Measurements from ENCODE around the gene UGT1A8.

DNA sequence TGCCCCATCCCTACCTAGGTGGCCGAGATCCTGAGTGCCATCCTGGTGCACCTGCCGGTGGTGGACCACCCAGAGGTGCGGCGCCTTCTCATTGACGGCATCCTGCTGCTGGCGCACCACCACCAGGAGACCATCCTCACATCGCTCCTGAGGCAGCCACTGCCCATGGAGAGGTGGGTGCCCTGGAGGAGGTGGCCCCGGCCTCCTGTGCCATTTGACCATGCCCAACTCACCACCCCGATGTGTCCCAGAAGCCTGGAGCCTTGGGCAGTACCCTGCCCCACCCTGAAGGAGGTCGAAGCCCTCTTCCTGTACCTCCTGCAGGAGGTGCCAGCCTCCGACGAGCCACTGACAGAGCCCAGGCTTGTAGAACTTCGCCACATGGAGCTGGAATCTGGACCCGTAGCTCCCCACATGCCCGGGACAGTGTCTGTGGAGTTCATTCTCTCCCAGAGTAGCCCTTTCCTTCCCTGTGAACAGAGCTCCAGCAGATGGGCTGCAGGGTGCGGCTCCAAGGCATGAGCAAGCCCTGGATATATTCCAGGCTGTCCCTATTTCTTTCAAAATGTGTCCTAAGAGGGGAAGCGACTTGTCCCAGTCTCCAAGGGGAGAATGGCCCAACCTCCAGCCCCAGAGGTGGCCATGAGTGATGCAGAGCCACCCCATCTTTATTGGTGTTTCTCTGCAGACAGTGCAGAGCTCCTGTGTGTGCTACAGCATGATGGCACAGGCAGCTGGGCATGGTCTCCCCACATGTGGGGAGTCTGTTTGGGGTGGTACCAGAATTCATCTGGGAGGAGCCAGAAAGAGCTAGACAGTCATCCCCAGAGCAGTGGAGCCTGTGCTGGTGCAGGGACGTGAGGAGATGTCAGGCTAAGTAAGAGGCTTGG lies 202.7 kb downstream of the UGT1A8 start:
- TF ChIP-seq, protein P1, sequence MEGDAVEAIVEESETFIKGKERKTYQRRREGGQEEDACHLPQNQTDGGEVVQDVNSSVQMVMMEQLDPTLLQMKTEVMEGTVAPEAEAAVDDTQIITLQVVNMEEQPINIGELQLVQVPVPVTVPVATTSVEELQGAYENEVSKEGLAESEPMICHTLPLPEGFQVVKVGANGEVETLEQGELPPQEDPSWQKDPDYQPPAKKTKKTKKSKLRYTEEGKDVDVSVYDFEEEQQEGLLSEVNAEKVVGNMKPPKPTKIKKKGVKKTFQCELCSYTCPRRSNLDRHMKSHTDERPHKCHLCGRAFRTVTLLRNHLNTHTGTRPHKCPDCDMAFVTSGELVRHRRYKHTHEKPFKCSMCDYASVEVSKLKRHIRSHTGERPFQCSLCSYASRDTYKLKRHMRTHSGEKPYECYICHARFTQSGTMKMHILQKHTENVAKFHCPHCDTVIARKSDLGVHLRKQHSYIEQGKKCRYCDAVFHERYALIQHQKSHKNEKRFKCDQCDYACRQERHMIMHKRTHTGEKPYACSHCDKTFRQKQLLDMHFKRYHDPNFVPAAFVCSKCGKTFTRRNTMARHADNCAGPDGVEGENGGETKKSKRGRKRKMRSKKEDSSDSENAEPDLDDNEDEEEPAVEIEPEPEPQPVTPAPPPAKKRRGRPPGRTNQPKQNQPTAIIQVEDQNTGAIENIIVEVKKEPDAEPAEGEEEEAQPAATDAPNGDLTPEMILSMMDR (conservative IDR thresholded peaks at IDR 0.05; ENCODE audit: low read depth, low read length) = no peak
- no peak for TF ChIP-seq POLR2A (IDR thresholded peaks at IDR 0.05; ENCODE audit: low read depth, low read length)
- no peak for TF ChIP-seq MXI1 (IDR thresholded peaks at IDR 0.05; ENCODE audit: borderline replicate concordance, low read depth, low read length)
- TF ChIP-seq, protein P2, sequence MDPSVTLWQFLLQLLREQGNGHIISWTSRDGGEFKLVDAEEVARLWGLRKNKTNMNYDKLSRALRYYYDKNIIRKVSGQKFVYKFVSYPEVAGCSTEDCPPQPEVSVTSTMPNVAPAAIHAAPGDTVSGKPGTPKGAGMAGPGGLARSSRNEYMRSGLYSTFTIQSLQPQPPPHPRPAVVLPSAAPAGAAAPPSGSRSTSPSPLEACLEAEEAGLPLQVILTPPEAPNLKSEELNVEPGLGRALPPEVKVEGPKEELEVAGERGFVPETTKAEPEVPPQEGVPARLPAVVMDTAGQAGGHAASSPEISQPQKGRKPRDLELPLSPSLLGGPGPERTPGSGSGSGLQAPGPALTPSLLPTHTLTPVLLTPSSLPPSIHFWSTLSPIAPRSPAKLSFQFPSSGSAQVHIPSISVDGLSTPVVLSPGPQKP (IDR thresholded peaks at IDR 0.05; ENCODE audit: borderline replicate concordance, low read depth, low read length) = no peak

All from IMR-90 (cell line).